ENCODE data around the gene CDH24.

The CDH24 gene

DNA sequence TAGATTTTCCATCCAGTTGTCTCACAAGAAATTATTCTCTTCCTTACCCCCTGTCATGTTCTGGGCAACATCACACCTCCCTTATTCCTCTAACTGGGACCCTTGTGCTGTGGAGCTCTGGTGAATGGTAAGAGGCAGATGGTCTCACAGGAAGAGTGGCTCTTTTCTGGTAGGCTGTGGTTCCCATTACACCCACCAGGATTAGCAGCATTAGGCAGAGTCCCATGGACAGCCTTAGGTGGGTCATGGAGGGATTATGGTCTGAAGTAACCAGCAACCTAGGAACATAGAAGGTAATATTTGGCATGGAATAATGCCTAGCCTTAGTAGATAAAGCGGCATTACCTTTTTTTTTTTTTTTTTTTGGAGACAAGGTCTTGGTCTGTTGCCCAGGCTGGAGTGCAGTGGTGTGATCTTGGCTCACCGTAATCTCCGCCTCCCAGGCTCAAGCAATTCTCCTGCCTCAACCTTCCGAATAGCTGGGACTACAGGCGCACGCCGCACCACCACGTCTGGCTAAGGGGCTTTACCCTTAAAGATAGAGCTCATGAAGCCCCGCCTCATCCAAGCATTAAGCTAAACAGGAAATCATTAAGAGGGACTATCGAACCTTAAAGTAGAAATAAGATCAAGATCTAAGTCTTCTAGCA lies 42.0 kb upstream of the CDH24 start:
- no peak overlapping the region for H3K27ac ChIP-seq (ENCODE audit: low read length)
- no peak overlapping the region for H3K4me3 ChIP-seq (ENCODE audit: low read length in 2 of 2)
- no peaks in the 10 kb centered on the region for H3K27me3 ChIP-seq (ENCODE audit: control insufficient read depth in 1 of 2, insufficient read depth in 2 of 2, low read length in 2 of 2)
- peaks cover 14 to 15% of the 10 kb centered on the region in 2 donors for H3K36me3 ChIP-seq (ENCODE audit: control insufficient read depth in 2 of 2, insufficient read depth in 2 of 2, low read length in 2 of 2)
- H3K9me3 ChIP-seq (ENCODE audit: control insufficient read depth in 2 of 2, low read length in 2 of 2): no peaks in the 10 kb centered on the region
- H3K9ac ChIP-seq (ENCODE audit: low read length in 2 of 2): no peak overlapping the region
- H3K4me1 ChIP-seq (ENCODE audit: control insufficient read depth, insufficient read depth, low read length): peaks cover 9% of the 10 kb centered on the region

DNA sequence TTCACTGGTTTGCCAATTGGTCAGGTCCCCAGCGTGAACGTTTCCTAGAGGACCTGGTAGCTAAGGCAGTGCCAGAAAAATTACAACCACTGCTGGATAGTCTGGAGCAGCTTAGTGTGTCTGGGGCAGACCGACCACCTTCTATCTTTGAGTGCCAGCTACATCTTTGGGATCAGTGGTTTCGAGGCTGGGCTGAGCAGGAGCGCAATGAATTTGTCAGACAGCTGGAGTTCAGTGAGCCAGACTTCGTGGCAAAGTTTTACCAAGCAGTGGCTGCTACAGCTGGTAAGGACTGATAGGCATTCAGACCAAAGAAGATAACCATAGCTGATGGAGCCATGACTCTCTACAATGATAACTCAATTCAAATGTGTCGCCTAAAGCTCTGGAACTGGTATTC lies 40.5 kb upstream of the CDH24 start:
- H3K27ac ChIP-seq (ENCODE audit: low read length): no peak overlapping the region
- no peaks in the 10 kb centered on the region for H3K27me3 ChIP-seq (ENCODE audit: control insufficient read depth in 1 of 2, insufficient read depth in 2 of 2, low read length in 2 of 2)
- peaks cover 18% of the 10 kb centered on the region for H3K4me1 ChIP-seq (ENCODE audit: control insufficient read depth, insufficient read depth, low read length)
- no peak overlapping the region for H3K9ac ChIP-seq (ENCODE audit: low read length in 2 of 2)
- H3K36me3 ChIP-seq (ENCODE audit: control insufficient read depth in 2 of 2, insufficient read depth in 2 of 2, low read length in 2 of 2): peaks cover 14 to 15% of the 10 kb centered on the region in 2 donors
- no peak overlapping the region for H3K4me3 ChIP-seq (ENCODE audit: low read length in 2 of 2)
- no peaks in the 10 kb centered on the region for H3K9me3 ChIP-seq (ENCODE audit: control insufficient read depth in 2 of 2, low read length in 2 of 2)

DNA sequence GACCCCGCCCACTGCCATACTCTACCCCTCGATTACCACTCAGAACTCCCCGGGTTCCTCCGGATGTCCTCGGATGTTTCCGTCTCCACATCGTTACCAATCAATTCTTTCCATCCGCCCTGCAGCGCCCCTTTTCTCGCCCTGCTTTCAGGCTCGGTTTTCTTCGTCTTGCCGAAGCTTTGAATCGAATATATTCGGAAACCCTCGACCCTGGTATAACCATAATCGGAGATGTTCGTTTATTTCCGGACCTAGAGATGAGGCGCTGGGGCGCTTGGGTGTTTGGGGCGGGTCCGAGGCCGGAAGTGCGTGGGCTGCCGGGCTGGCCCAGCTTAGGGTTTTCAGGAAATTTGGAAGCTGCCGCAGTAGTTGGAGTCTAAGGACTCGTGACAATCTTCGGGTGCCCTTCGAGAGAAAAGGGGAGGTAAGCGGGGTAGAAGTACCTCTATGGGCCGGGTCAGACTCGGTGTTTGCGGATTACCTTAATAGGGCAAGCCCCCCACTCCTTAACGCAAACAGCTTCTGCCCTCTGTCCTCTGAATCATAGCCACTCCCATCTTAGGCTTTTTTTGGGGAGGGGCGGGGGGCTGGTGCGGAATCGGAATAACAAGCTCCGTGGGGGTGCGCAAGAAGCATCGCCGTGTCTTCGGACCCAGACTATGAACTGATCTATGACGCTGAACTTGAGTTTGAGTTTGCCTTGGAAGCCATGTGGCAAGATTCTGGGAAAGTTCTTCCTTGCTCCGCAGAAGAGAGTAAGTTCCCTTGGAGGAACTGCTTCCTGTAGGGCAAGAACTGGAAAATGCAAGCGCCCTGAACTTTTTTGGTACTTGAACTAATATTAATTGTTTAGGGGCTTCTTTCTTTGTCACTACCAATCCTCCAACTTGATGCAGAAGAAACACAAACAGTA lies 38.1 kb upstream of the CDH24 start, which contains the start of gene C14orf119:
Gene C14orf119 (plus strand): TSS at position 310 of the 913 bp plus-strand sequence. CDS start 2,154 bp downstream, outside the sequence.
- peaks cover 19% of the 10 kb centered on the region in 2 donors for H3K36me3 ChIP-seq (ENCODE audit: control insufficient read depth in 2 of 2, insufficient read depth in 2 of 2, low read length in 2 of 2)
- H3K9me3 ChIP-seq (ENCODE audit: control insufficient read depth in 2 of 2, low read length in 2 of 2): no peaks in the 10 kb centered on the region
- no peaks in the 10 kb centered on the region for H3K27me3 ChIP-seq (ENCODE audit: control insufficient read depth in 1 of 2, insufficient read depth in 2 of 2, low read length in 2 of 2)
- H3K4me3 ChIP-seq (ENCODE audit: low read length in 2 of 2): peak within 1 kb of the TSS; percentile 97 to 99
- peak within 1 kb of the TSS; percentile 99 to 100 for H3K9ac ChIP-seq (ENCODE audit: low read length in 2 of 2)
- H3K27ac ChIP-seq (ENCODE audit: low read length): peak within 1 kb of the TSS; percentile 99
- peaks cover 18% of the 10 kb centered on the region for H3K4me1 ChIP-seq (ENCODE audit: control insufficient read depth, insufficient read depth, low read length)

DNA sequence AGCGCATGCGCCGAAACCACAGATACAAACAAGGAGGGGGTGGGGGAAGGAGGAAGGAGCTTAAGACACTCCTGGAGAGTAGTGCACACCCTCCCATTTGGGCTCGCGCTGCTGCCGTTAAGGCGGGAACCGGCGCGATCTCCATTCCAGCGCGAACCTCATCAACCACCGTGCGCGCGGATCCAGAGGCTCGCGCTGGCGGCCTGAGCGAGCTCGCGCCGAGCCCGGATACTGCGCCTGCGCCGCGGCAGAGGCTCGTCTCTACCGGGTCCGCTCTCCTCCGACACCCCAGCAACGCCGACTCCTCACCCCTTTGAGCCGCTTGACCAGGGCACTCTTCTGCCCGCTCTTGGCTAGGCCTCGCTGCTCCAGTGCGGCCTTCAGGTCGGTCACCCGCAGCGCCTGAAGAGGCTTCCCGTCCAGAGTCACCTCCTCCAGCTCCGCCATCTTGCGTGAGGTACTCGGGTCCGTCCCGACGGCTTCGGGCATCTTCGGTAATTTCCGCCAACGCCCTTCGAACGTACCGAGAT lies 37.4 kb upstream of the CDH24 start, which contains the start of gene ACIN1:
Gene ACIN1 (minus strand): TSS at position 471 of the 530 bp plus-strand sequence. CDS start 24 bp downstream, at position 447.
- peak within 1 kb of the TSS; percentile 99 for H3K27ac ChIP-seq (ENCODE audit: low read length)
- H3K27me3 ChIP-seq (ENCODE audit: control insufficient read depth in 1 of 2, insufficient read depth in 2 of 2, low read length in 2 of 2): no peaks in the 10 kb centered on the region
- peak within 1 kb of the TSS; percentile 97 to 99 for H3K4me3 ChIP-seq (ENCODE audit: low read length in 2 of 2)
- H3K9me3 ChIP-seq (ENCODE audit: control insufficient read depth in 2 of 2, low read length in 2 of 2): no peaks in the 10 kb centered on the region
- peaks cover 18% of the 10 kb centered on the region for H3K4me1 ChIP-seq (ENCODE audit: control insufficient read depth, insufficient read depth, low read length)
- H3K9ac ChIP-seq (ENCODE audit: low read length in 2 of 2): peak within 1 kb of the TSS; percentile 99 to 100
- peaks cover 25 to 26% of the 10 kb centered on the region in 2 donors for H3K36me3 ChIP-seq (ENCODE audit: control insufficient read depth in 2 of 2, insufficient read depth in 2 of 2, low read length in 2 of 2)

DNA sequence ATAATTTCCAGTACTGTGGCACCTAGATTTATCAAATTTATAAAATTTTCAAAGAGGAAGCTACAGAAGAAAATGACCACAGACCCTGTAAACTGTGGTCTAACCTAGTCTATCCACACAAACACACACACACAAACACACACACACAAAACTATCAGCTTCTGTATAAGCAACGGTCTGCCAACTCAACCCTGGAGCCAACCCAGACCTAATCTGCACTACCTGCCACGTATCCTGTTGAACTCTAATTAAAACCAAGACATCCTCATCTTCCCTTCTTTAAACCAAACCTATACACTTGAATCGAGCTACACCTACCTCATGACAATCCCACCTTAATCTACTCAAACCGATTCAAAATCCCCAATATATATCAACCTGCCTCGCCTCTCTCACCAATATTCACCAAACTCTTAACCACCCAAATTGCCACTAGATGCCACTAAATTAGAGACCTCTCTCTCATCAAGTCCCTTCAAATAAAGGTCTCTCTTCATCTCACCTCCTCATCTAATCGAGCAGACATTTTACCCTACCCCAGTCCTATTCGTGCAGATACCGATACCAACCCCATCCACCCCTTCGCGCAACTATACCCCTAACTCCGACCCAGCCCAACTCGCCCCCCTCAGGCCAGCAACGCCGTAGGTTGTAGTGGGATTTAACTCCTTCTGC lies 36.8 kb upstream of the CDH24 start:
- Histone ChIP-seq H3K9me3 (ENCODE audit: control insufficient read depth in 2 of 2, low read length in 2 of 2) (no peaks in the 10 kb centered on the region), H3K4me1 (ENCODE audit: control insufficient read depth, insufficient read depth, low read length) (peaks cover 18% of the 10 kb centered on the region), H3K27ac (ENCODE audit: low read length) (peak overlapping the region; percentile 96), H3K27me3 (ENCODE audit: control insufficient read depth in 1 of 2, insufficient read depth in 2 of 2, low read length in 2 of 2) (no peaks in the 10 kb centered on the region), H3K36me3 (ENCODE audit: control insufficient read depth in 2 of 2, insufficient read depth in 2 of 2, low read length in 2 of 2) (peaks cover 30 to 32% of the 10 kb centered on the region in 2 donors), H3K4me3 (ENCODE audit: low read length in 2 of 2) (peak overlapping the region; percentile 85 to 99), H3K9ac (ENCODE audit: low read length in 2 of 2) (peak overlapping the region; percentile 93 to 99)

DNA sequence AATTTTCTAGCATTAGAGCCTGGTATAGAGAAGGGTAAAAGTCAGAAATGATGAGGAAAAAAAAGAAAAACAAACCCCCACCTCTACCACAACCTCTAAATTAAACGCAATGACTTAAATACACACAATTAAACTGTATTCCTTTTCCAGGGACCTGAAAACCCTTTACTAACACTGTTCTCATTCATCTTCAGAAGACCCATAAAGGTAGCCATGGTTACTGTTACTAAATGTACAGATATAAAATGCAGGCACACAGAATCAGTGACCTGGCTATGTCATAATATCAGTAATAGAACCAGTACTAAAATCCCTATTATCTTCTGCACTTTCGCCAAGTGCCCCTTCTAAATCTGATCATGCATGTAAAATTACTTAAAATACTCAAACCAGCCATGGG lies 36.2 kb upstream of the CDH24 start:
- no peak overlapping the region for H3K27ac ChIP-seq (ENCODE audit: low read length)
- H3K36me3 ChIP-seq (ENCODE audit: control insufficient read depth in 2 of 2, insufficient read depth in 2 of 2, low read length in 2 of 2): peaks cover 29 to 34% of the 10 kb centered on the region in 2 donors
- peak overlapping the region in 1 of 2 donors; percentile 93 for H3K9ac ChIP-seq (ENCODE audit: low read length in 2 of 2)
- peaks cover 18% of the 10 kb centered on the region for H3K4me1 ChIP-seq (ENCODE audit: control insufficient read depth, insufficient read depth, low read length)
- no peaks in the 10 kb centered on the region for H3K9me3 ChIP-seq (ENCODE audit: control insufficient read depth in 2 of 2, low read length in 2 of 2)
- H3K4me3 ChIP-seq (ENCODE audit: low read length in 2 of 2): peak overlapping the region; percentile 85 to 99
- H3K27me3 ChIP-seq (ENCODE audit: control insufficient read depth in 1 of 2, insufficient read depth in 2 of 2, low read length in 2 of 2): no peaks in the 10 kb centered on the region

DNA sequence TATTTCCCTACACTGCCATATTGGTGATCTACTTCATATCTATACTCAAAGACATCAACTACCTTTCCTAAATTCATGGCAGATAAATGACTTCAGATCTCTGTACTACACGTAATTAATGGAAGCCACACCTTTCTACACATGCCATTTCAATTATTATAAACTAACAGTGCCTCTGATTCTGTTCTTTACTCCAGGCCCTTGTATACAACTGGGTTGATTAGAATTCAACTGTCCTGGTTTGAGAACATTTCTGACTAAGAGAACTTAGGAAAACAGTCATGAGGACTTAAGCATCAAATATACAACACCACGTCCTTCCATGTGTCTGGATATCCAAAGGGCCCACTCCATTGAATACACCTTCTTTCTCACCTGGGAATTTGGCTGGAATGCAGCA lies 35.8 kb upstream of the CDH24 start:
- Histone ChIP-seq H3K4me1 (ENCODE audit: control insufficient read depth, insufficient read depth, low read length) (peaks cover 18% of the 10 kb centered on the region), H3K27me3 (ENCODE audit: control insufficient read depth in 1 of 2, insufficient read depth in 2 of 2, low read length in 2 of 2) (no peaks in the 10 kb centered on the region), H3K4me3 (ENCODE audit: low read length in 2 of 2) (peak overlapping the region; percentile 85 to 99), H3K36me3 (ENCODE audit: control insufficient read depth in 2 of 2, insufficient read depth in 2 of 2, low read length in 2 of 2) (peaks cover 29 to 33% of the 10 kb centered on the region in 2 donors), H3K27ac (ENCODE audit: low read length) (no peak overlapping the region), H3K9me3 (ENCODE audit: control insufficient read depth in 2 of 2, low read length in 2 of 2) (no peaks in the 10 kb centered on the region), H3K9ac (ENCODE audit: low read length in 2 of 2) (peak overlapping the region in 1 of 2 donors; percentile 93)

DNA sequence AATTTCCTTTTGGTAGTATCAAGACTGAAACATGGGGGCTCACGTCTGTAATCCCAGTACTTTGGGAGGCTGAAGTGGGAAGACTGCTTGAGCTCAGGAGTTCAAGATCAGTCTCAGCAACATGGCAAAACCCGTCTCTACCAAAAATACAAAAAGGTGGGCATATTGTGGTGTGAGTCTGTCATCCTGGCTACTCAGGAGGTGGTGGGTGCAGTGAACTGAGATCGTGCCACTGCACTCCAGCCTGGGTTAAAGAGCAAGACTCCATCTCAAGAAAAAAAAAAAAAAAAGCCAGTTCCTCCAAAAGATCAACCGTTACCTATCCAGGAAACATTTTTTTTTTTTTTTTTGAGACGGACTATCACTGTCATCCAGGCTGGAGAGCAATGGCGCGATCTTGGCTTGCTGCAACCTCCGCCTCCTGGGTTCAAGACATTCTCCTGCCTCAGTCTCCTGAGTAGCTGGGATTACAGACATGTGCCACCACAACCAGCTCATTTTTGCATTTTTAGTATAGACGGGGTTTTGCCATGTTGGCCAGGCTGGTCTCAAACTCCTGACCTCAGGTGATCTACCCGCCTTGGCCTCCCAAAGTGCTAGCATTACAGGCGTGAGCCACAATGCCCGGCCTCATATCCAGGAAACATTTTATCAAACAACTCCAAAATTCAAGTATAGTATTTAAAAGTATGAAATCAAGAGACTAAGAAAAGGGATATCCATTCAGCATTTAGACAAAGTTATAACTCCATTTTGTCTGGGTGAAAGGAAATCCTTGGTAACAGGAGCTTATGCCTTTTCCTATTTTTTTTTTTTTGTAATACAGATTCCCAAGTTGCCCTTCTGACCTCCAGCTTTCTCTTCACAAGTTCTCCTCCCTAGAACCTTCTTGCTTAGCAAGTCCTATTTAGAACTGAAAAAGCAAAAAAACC lies 34.2 kb upstream of the CDH24 start:
- Histone ChIP-seq H3K27ac (ENCODE audit: low read length) (no peak overlapping the region), H3K4me3 (ENCODE audit: low read length in 2 of 2) (no peak overlapping the region), H3K9me3 (ENCODE audit: control insufficient read depth in 2 of 2, low read length in 2 of 2) (no peaks in the 10 kb centered on the region), H3K27me3 (ENCODE audit: control insufficient read depth in 1 of 2, insufficient read depth in 2 of 2, low read length in 2 of 2) (no peaks in the 10 kb centered on the region), H3K4me1 (ENCODE audit: control insufficient read depth, insufficient read depth, low read length) (peaks cover 13% of the 10 kb centered on the region), H3K9ac (ENCODE audit: low read length in 2 of 2) (no peak overlapping the region), H3K36me3 (ENCODE audit: control insufficient read depth in 2 of 2, insufficient read depth in 2 of 2, low read length in 2 of 2) (peaks cover 26 to 34% of the 10 kb centered on the region in 2 donors)

DNA sequence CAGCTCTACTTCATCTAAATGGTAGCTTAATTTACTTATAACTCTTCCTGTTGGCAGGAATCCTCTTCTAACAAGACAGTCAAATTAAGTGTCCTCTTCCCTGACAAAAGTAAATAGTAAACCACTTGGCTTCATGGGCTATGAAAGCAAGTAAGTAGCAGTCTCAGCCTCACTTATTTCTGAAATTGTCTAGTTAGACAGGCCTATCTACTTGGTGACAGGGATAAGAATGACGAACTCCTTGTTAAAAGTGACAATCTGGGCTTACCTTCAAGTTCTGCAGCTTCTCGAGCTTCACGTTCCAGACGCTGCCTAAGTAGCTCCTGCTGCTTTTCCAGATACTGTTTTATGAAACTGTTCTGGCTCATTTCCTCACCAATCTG lies 32.9 kb upstream of the CDH24 start:
- no peak overlapping the region for H3K9ac ChIP-seq (ENCODE audit: low read length in 2 of 2)
- H3K36me3 ChIP-seq (ENCODE audit: control insufficient read depth in 2 of 2, insufficient read depth in 2 of 2, low read length in 2 of 2): peaks cover 32 to 42% of the 10 kb centered on the region in 2 donors
- no peak overlapping the region for H3K27ac ChIP-seq (ENCODE audit: low read length)
- no peak overlapping the region for H3K4me3 ChIP-seq (ENCODE audit: low read length in 2 of 2)
- H3K9me3 ChIP-seq (ENCODE audit: control insufficient read depth in 2 of 2, low read length in 2 of 2): no peaks in the 10 kb centered on the region
- no peaks in the 10 kb centered on the region for H3K27me3 ChIP-seq (ENCODE audit: control insufficient read depth in 1 of 2, insufficient read depth in 2 of 2, low read length in 2 of 2)
- H3K4me1 ChIP-seq (ENCODE audit: control insufficient read depth, insufficient read depth, low read length): peaks cover 11% of the 10 kb centered on the region

Measured in stomach smooth muscle (tissue), 2 donors.